Measurements from ENCODE around the gene OR10H2.

The OR10H2 gene

DNA sequence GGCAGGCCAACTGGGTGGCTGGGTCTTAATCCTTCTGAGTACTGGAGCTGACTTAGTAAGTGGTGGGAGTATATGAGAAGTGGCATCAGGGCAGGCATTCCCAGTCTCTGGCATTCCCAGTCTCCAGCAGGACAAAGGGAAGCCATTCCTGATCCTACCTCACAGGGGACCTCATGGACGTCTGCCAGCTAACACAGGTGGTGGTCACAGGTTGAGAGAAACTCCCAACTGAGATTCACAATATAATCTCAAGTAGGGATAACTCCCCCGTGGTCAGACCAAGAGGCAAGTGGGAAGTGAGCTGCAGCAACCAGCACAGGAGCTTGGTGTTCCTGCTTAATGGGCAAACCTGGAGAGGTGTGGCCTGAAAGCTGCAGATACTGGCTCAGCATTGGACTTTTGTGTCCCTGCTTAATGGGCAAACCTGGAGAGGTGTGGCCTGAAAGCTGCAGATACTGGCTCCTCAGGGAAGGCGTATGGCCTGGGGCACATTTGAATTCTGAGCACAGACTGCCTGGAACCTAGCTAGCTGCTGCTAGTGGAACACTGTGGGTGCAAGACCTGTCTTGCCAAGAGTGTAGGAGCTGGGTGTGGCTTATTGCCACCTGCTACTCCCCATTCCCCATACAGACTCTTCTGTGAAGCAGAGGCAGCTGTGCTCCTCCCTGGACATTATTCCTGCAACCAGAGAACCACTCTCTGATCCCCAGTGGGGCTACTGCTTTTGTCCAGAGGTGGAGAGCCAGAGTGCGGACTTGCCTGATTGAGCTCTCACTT is 25.9 kb upstream of the OR10H2 start:
- H3K4me3 ChIP-seq (ENCODE audit: low read depth, low read length), result no peak overlapping the region
- no peak for DNase-seq (ENCODE audit: low read depth)

DNA sequence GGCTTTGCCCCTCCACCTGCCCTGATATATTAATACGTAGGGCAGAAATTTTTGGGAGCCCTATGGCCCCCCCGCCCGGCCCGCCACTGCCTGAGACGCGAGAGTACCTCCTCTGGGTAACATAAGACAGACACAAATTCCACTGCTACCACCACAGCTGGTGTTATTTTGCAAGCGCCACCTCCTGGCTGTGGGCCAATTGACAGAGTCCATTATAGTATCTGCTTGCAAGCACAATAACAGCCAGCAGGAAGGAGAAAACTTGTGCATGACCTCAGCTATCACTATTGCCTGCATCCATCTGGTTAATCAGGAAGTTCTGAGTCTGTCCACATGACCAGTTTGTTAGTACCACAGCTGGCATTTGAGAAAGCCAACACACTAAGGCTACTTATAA is 25.3 kb upstream of the OR10H2 start:
- no peak for DNase-seq (ENCODE audit: low read depth)
- TF ChIP-seq, protein P1, sequence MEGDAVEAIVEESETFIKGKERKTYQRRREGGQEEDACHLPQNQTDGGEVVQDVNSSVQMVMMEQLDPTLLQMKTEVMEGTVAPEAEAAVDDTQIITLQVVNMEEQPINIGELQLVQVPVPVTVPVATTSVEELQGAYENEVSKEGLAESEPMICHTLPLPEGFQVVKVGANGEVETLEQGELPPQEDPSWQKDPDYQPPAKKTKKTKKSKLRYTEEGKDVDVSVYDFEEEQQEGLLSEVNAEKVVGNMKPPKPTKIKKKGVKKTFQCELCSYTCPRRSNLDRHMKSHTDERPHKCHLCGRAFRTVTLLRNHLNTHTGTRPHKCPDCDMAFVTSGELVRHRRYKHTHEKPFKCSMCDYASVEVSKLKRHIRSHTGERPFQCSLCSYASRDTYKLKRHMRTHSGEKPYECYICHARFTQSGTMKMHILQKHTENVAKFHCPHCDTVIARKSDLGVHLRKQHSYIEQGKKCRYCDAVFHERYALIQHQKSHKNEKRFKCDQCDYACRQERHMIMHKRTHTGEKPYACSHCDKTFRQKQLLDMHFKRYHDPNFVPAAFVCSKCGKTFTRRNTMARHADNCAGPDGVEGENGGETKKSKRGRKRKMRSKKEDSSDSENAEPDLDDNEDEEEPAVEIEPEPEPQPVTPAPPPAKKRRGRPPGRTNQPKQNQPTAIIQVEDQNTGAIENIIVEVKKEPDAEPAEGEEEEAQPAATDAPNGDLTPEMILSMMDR (IDR thresholded peaks at IDR 0.05; ENCODE audit: low read depth, low read length, missing control alignments), result peak; percentile 40
- no peak overlapping the region for H3K4me3 ChIP-seq (ENCODE audit: low read depth, low read length)

More for the DNA sequence above, 25.9 kb upstream of the OR10H2 start:
- TF ChIP-seq, protein P1 (IDR thresholded peaks at IDR 0.05; ENCODE audit: low read depth, low read length, missing control alignments), result no peak

DNA sequence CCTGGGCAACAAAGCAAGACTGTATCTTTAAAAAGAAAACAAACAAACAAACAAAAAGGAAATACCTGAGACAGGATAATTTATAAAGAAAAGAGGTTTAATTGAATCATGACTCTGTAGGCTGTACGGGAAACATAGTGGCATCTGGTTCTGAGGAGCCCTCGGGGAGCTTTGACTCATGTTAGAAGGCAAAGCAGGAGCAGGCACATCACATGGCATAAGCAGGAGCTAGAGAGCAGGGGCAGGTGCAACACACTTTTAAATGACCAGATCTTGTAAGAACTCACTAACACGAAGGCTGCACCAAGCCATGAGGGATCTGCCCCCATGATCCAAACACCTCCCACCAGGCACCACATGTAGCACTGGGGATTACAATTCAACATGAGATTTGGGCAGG is 13.2 kb upstream of the OR10H2 start:
- no peak overlapping the region for H3K4me3 ChIP-seq (ENCODE audit: low read depth, low read length)
- DNase-seq (ENCODE audit: low read depth), result no peak
- TF ChIP-seq, protein P1 (IDR thresholded peaks at IDR 0.05; ENCODE audit: low read depth, low read length, missing control alignments), result no peak

DNA sequence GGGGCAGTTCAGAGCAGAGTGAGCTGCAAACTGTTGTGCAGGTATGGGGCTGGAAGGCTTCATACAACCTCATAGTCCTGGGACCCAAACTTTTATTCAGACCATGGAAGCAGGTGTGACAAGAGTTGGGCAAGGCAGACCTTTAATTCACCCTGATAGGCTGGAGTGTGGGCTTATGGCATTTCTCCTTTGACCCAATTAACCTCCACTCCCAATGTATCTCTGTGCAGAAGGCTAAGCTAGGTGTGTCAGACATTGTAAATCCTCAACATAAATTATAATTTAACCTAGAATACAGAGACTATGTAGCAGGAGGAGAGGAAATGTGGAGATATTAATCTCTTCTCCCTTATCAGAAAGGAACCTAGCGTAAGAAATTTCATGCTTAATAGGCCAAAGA is 12.2 kb upstream of the OR10H2 start:
- no peak overlapping the region for H3K4me3 ChIP-seq (ENCODE audit: low read depth, low read length)
- TF ChIP-seq, protein P1 (IDR thresholded peaks at IDR 0.05; ENCODE audit: low read depth, low read length, missing control alignments), result no peak
- no peak for DNase-seq (ENCODE audit: low read depth)

DNA sequence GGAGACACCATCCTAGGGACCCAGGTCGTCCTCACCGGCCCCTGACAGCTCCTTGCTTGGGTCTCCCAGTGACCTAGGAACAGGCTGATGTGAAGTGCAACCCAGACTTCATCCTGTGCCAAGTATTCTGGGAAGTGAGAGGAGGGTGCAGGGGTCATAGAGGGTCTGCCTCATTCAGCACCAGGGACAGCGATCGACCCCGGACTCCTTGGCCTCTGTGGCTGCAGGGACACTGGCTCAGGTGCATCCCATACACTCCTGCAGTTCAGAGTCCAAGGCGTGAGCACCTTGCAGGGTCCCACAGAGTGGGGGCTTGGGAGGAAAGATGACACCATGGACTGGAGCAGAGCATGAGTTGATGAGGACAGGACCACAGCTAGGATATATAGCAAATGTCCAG is 10.0 kb upstream of the OR10H2 start:
- TF ChIP-seq, protein P1 (IDR thresholded peaks at IDR 0.05; ENCODE audit: low read depth, low read length, missing control alignments), result no peak
- no peak for DNase-seq (ENCODE audit: low read depth)
- no peak overlapping the region for H3K4me3 ChIP-seq (ENCODE audit: low read depth, low read length)

DNA sequence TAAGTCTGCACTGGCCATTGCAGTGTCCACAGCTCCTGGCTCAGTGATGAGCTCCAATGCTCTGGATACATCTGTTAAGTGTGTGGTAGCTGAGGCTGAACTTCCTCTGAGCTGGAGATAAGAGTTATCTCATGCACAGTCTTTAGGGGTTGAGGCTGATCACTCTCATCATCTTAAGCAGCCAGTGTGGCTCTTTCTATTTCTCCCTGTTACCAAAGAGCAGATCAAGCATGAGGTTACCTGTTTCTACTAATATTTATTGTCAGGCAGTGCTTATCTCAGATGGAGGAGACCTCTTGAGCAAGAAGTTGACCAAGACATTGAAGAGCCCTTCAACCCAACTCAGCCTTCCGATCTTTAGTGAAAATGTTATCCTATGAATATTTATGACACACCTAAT is 6.6 kb upstream of the OR10H2 start:
- no peak for DNase-seq (ENCODE audit: low read depth)
- TF ChIP-seq, protein P1 (IDR thresholded peaks at IDR 0.05; ENCODE audit: low read depth, low read length, missing control alignments), result no peak
- H3K4me3 ChIP-seq (ENCODE audit: low read depth, low read length), result no peak overlapping the region

DNA sequence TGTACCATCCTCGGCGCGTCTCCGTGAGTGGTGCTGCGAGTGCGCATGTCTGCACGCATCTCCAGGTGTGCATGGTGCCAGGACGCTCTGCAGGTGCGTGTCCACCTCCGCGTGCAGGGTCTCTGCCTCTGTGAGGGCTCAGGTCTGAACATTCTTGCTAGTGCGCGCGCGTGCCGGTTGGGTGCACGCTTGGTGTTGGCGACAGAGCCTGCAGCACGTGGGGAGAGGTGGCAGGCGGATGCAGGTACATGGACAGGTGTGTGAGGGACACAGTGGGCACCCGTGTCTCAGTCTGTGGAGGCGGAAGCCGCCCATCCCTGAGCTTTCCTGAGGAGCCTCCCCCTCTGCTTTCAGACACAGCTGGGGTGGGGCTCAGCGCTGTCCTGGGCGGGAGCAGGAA is 4.9 kb upstream of the OR10H2 start:
- TF ChIP-seq, protein P1 (IDR thresholded peaks at IDR 0.05; ENCODE audit: low read depth, low read length, missing control alignments), result no peak
- no peak for DNase-seq (ENCODE audit: low read depth)

More for the DNA sequence above, 4.9 kb upstream of the OR10H2 start:
- no peak overlapping the region for H3K4me3 ChIP-seq (ENCODE audit: low read depth, low read length)

Measured in GM12864 (cell line).